Gastrocnemius medialis (tissue), 4 donors: ENCODE results near the gene TNS1.

Source experiments
- CTCF ChIP-seq, 5 experiments: fragments of 450-650 bp in 3 of 5; fragments of 200-600 bp in 2 of 5; sonication (generic) in 2 of 5; IDR thresholded peaks in 4 of 5; conservative IDR thresholded peaks in 1 of 5; 1 replicate in 4 of 5; 2 replicates in 1 of 5; pipeline ENCODE4 v1.5.1; 2016 to 2019; ENCODE audit warnings: antibody characterized with exemption in 5 of 5, mild to moderate bottlenecking in 3 of 5, moderate library complexity in 3 of 5
- POLR2A ChIP-seq, 2 donors: fragments of 450-650 bp; IDR thresholded peaks; one replicate each; pipeline ENCODE4 v1.6.1; 2017; ENCODE audit warnings: antibody characterized with exemption in 2 of 2, mild to moderate bottlenecking in 2 of 2, moderate library complexity in 2 of 2

DNA sequence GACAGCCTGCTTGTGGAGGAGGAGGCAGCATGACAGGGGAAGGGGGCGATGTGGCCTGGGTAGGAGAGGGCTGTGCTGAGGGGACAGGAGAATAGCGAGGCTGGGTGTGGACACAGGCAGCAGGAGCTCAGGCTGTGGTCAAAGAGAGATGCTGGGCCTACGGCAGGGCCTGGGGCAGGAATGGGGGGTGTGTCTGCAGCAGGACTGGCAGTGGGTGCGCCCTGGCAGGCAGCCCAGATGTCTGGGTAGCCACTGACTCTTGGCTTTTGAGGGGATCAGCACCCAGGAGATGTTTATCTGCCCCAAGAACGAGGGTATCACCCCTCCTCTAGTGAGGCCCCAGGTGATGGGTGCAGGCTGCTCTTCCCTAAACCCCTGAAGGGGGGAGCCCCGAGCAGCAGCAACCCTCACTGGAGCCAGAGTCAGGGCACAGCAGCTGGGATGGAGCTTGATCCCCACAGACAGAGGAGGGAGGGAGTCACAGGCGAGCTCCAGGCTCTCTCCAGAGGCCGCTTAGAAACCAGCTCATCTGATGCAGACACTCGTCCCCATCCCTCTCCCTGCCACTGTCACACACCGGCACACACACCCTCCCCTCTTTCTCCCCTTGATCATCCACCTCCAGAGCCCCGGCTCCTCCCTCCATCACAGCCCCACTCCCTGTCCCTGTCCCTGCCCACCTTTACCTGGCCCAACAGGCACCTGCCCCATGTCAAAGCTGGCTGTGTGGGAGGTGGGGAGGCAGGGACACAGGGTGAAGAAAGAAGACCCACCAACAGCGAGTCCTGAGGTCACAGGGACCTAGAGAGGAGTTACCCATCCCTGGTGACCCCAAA, 29.8 kb upstream of the TNS1 start:
- TF ChIP-seq CTCF (IDR thresholded peaks at IDR 0.05 in 4 of 5, conservative IDR thresholded peaks at IDR 0.05 in 1 of 5) (no peak), POLR2A (IDR thresholded peaks at IDR 0.05) (no peak)
